GM12892 (cell line): ENCODE data around the gene ZSCAN1.

ENCODE experiments used
- DNase-seq: peaks from one replicate; pipeline ENCODE4 v3.0.0; 2011; ENCODE audit not compliant: insufficient read length
- FAIRE-seq: peaks from 2 replicates; lab custom pipeline; 2011; peaks lifted over from hg19 to GRCh38; lab: Jason Lieb, UNC
- POLR2A ChIP-seq: IDR thresholded peaks from 2 replicates; pipeline ENCODE4 v1.6.1; 2011; ENCODE audit warnings: low read depth, low read length, control low read depth
- POLR2AphosphoS5 ChIP-seq: IDR thresholded peaks from 2 replicates; pipeline ENCODE4 v1.6.1; 2011; ENCODE audit warnings: low read depth, low read length, control low read depth
- TAF1 ChIP-seq: IDR thresholded peaks from 2 replicates; pipeline ENCODE4 v1.6.1; 2011; ENCODE audit warnings: low read depth, mild to moderate bottlenecking, control low read depth, low read length, borderline replicate concordance

Gene ZSCAN1

DNA sequence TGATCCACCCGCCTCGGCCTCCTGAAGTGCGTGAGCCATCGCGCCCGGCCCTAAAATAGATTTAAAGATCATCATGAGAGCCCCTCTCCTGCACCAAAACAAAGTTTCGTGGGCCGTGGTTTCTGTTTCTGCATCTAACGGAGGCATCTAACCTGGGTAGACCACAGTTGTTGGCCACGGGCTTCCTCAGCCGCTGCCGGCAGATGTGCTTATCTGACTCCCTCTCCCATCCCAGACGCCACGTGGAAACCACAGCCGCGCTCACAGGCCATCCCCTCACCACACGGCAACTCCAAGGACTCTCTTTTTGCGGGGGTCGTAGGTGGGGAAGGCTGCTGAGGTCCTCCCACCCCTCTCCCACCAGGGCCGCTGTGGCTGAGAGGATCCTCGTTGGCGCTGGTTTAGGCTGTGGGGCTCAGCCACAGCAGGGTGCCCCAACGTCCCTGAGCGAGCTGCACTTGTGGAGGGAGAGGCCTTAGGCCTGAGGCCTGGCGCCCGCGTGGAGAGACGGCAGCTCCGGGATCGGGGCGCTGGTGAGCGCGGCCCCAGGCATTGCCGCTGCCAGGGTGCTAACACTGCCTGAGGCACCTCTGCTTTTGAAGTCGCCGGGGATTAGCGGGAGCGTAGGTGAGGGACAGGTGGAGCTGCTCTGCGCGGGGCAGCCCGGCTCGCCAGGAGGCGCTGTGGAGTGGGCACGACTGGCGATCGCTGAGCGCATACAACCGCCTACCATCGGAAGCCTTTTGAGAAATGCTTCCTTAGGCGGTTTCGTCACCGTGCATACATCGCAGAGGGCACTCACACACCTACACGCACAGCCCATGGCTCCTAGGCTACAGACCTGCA is 8.9 kb downstream of the ZSCAN1 start:
- FAIRE-seq (no peak), DNase-seq (no peak)
- TF ChIP-seq POLR2A (no peak), POLR2AphosphoS5 (no peak), TAF1 (no peak)

- TF ChIP-seq POLR2A (no peak), TAF1 (no peak), POLR2AphosphoS5 (no peak)
- DNase-seq (no peak), FAIRE-seq (no peak)
These were observed 10.6 kb downstream of the ZSCAN1 start for GRCh38 chr19:58044391-58044790.

DNA sequence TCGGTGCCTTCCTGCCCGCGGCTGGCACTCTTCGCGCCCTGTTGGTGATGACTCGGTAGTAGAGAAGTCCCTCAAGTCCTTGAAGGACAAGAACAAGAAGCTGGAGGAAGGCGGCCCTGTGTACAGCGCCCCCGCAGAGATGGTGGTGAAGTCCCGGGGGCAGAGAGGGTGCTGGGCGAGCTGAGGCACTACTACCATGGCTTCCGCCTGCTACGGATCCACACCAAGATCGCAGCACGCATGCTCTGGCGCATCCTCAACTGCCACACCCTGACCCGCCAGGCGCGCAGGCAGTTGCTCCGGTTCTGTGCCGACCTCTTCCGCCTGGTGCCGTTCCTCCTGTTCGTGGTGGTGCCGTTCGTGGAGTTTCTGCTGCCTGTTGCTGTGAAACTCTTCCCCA is 11.1 kb downstream of the ZSCAN1 start:
- FAIRE-seq = no peak
- TF ChIP-seq TAF1 (no peak), POLR2A (no peak), POLR2AphosphoS5 (no peak)
- no peak for DNase-seq

- FAIRE-seq = no peak
- TF ChIP-seq TAF1 (no peak), POLR2AphosphoS5 (no peak), POLR2A (no peak)
These were observed 11.7 kb downstream of the ZSCAN1 start for GRCh38 chr19:58045411-58046050.

DNA sequence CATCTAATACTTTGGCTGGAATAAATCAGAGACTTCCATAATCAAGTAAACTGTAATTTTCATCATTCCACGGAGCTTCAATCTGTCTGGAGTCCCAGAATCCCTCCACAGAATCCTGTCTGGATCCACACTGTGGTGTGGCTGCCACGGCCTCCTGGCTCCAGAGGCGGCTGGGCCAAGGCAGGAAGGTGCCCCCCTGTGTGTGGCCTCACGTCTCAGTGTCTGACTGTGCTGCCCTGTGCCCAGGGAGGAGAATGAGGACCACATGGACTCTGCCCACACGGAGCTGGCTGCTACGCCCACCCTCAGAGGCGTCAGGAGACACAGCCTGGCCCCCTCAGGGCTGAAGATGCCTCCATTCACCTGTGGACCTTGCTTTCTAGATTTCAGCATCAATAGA is 13.0 kb downstream of the ZSCAN1 start:
- TF ChIP-seq POLR2A (no peak), POLR2AphosphoS5 (no peak), TAF1 (no peak)
- FAIRE-seq = no peak
- no peak for DNase-seq

More at GRCh38 chr19:58045411-58046050, 11.7 kb downstream of the ZSCAN1 start:
- no peak for DNase-seq

DNA sequence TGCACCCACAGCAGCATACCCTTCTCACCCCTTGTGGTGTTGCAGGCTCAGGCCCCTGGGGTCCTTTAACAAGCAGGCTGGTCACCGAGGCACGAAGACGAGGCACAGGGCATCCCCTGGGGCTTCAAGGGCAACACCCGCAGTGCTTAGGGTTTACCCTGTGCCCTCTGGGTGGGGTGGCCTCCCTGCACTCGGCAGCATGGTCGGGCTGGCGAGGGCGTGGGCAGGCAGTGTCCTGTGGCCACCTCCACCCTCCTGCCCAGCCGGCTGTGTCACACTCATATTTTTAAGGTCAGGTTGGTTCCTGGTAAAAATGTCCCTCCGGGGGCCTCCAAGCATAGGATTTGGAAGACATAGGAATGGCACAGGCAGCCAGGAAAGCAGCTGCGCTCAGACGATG is 13.8 kb downstream of the ZSCAN1 start:
- no peak for TF ChIP-seq POLR2A
- TF ChIP-seq TAF1 = no peak
- TF ChIP-seq POLR2AphosphoS5 = no peak
- no peak for FAIRE-seq
- no peak for DNase-seq

GRCh38 chr19:58052256-58052655 is 18.4 kb downstream of the ZSCAN1 start:
- DNase-seq (no peak), FAIRE-seq (no peak)
- TF ChIP-seq TAF1 (no peak), POLR2A (no peak), POLR2AphosphoS5 (no peak)

DNA sequence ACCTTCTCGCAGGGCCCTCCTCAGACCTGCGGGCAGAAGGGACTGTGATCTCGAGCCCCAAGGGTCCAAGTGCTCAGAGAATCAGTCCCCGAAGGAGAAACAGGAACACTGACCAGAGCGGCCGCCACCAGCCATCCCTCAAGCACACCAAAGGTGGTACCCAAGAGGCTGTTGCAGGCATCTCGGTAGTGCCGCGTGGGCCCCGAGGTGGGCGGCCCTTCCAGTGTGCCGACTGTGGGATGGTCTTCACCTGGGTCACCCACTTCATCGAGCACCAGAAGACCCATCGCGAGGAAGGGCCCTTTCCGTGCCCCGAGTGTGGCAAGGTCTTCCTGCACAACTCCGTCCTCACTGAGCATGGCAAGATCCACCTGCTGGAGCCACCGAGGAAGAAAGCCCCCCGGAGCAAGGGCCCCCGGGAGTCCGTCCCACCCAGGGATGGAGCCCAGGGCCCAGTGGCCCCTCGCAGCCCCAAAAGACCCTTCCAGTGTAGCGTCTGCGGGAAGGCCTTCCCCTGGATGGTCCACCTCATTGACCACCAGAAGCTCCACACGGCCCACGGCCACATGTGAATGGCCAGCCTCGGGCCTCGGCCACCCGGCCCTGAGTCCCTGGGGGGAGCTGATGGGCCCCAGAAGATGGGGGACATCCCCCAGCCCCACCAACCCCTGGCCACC is 19.8 kb downstream of the ZSCAN1 start:
- no peak for TF ChIP-seq POLR2A
- TF ChIP-seq POLR2AphosphoS5 = no peak
- TF ChIP-seq TAF1 = no peak

GRCh38 chr19:58054901-58055874 is 21.4 kb downstream of the ZSCAN1 start:
- FAIRE-seq (no peak), DNase-seq (no peak)
- TF ChIP-seq TAF1 (no peak), POLR2AphosphoS5 (no peak), POLR2A (no peak)

More for the DNA sequence above, 19.8 kb downstream of the ZSCAN1 start:
- DNase-seq (no peak), FAIRE-seq (no peak)

GRCh38 chr19:58056261-58056660 is 22.4 kb downstream of the ZSCAN1 start:
- TF ChIP-seq TAF1 (no peak), POLR2A (no peak), POLR2AphosphoS5 (no peak)
- DNase-seq (no peak), FAIRE-seq (no peak)
